Ovary (tissue), 9 donors: ENCODE data around the gene NPM1. TPM values are rescaled to one million over a fixed set of nuclear protein-coding genes. Genes with fewer than 3 reads are reported as not detected.

ENCODE experiments used
- DNase-seq, 5 donors: peaks; one replicate each; pipeline ENCODE4 v3.0.0-alpha.2; 2019 to 2020
- H3K27ac ChIP-seq, 2 donors: fragments of 200-600 bp; one replicate each; pipeline versions ENCODE4 v1.5.1 to v1.8.0; 2019 to 2022
- H3K27me3 ChIP-seq: fragments of 200-600 bp; one replicate; pipeline ENCODE4 v1.8.0; 2022
- H3K36me3 ChIP-seq: fragments of 200-600 bp; sonication (generic); one replicate; pipeline ENCODE4 v1.5.1; 2019
- H3K4me1 ChIP-seq: one replicate; pipeline ENCODE4 v1.8.1; 2013; ENCODE audit warnings: mild to moderate bottlenecking, moderate library complexity; ENCODE audit not compliant: insufficient read depth
- H3K4me3 ChIP-seq: fragments of 200-600 bp; sonication (generic); one replicate; pipeline ENCODE4 v1.5.1; 2017
- H3K9me3 ChIP-seq, 2 donors: fragments of 200-600 bp in 1 of 2; sonication (generic) in 1 of 2; one replicate each; pipeline versions ENCODE4 v1.5.1 to v1.8.1; 2013 to 2019; ENCODE audit warnings: mild to moderate bottlenecking in 1 of 2, moderate library complexity in 1 of 2
- EP300 ChIP-seq: sonication (generic); formaldehyde crosslinking; IDR thresholded peaks from one replicate; pipeline ENCODE4 v1.6.1; 2017; ENCODE audit warnings: antibody characterized with exemption
- POLR2A ChIP-seq: fragments of 450-650 bp; IDR thresholded peaks from one replicate; pipeline ENCODE4 v1.6.1; 2017; ENCODE audit warnings: antibody characterized with exemption, mild to moderate bottlenecking, moderate library complexity
- WGBS, 3 donors: extraction: QIAGEN DNeasy Blood & Tissue Kit in 1 of 3; methylation state at CpG; one replicate each; pipeline versions ENCODE4 v1.1.5 to v1.1.7; 2013 to 2017; 5-methylcytosine and 5-hydroxymethylcytosine counted together
- intact Hi-C, 4 donors: fragments of 100-400 bp; cut with DNase I; formaldehyde crosslinking; loops; one replicate each; pipeline versions ENCODE4 v1.11.0 to v1.15.1; 2022 to 2023
- polyA plus RNA-seq, 2 donors: library from polyadenylated mRNA; stranded (reverse); fragments of 200-250 nt in 1 of 2; fragments of 350-450 nt in 1 of 2; fragmentation: Illumina TruSeq in 1 of 2; extraction: RNeasy Lipid Tissue Mini Kit (QIAGEN cat#74804) in 1 of 2; gene quantifications; one replicate each; pipeline ENCODE4 v1.2.3, GENCODE V29; 2013 to 2014
- total RNA-seq, 7 donors: library from RNA; depleted of rRNA in 2 of 7; stranded (reverse); fragments of >200 nt in 2 of 7; fragmentation: NEBNext Ultra II Directional in 3 of 7; extraction: Animal tissue kit (Norgen Biotek cat#: 25700) in 3 of 7; gene quantifications; one replicate each; pipeline versions ENCODE4 v1.1.0 to v1.2.4, GENCODE V29; 2016 to 2023
- TF ChIP-seq, protein P1 (sequence below), 3 donors: fragments of 450-650 bp in 2 of 3; fragments of 200-600 bp in 1 of 3; IDR thresholded peaks; one replicate each; pipeline versions ENCODE4 v1.5.1 to v1.8.0; 2016 to 2022; ENCODE audit warnings: antibody characterized with exemption in 3 of 3, mild to moderate bottlenecking in 1 of 3
- donor health status: DM: no; HTN: no; CAD: no; lungs with moderate emphysema.
- donor health status: DM: no; HTN: no; CAD: no.
- donor health status: Bipolar disorder and iron deficiency.
- donor health status: DM: yes; HTN: yes; CAD: no.
- donor health status: DM: no; HTN: no; CAD: no.
- donor health status: DM: yes; HTN: yes; CAD: no.

The NPM1 gene
- total and polyA plus RNA-seq, 9 donors, result 1,123 to 3,932 (median 1,741) TPM

DNA sequence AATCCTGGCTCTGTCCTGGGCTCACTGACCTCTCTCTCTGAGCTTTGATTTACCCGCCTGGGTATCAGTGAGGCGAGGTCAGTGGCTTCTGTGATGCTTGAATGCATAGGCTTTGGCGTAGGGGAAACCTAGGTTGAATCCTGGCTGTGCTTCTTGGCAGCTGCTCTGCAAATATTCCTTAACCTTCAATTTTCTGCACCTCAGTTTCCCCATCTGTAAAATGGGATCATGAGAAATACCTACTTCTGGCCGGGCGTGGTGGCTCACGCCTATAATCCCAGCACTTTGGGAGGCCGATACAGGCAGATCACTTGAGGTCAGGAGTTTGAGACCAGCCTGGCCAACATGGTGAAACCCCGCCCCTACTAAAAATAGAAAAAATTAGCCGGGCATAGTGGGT is 39.0 kb downstream of the NPM1 start:
- 92 to 95% (median 94%) methylated on average over 9 of the region's 9 CpGs for WGBS, 3 donors
- Histone ChIP-seq H3K36me3 (no peaks in the 10 kb centered on the region), H3K27me3 (no peaks in the 10 kb centered on the region), H3K4me3 (no peak overlapping the region), H3K27ac (no peak overlapping the region), H3K4me1 (no peaks in the 10 kb centered on the region), H3K9me3 (no peaks in the 10 kb centered on the region)
- intact Hi-C loops, result no loop called here
- TF ChIP-seq, protein P1, sequence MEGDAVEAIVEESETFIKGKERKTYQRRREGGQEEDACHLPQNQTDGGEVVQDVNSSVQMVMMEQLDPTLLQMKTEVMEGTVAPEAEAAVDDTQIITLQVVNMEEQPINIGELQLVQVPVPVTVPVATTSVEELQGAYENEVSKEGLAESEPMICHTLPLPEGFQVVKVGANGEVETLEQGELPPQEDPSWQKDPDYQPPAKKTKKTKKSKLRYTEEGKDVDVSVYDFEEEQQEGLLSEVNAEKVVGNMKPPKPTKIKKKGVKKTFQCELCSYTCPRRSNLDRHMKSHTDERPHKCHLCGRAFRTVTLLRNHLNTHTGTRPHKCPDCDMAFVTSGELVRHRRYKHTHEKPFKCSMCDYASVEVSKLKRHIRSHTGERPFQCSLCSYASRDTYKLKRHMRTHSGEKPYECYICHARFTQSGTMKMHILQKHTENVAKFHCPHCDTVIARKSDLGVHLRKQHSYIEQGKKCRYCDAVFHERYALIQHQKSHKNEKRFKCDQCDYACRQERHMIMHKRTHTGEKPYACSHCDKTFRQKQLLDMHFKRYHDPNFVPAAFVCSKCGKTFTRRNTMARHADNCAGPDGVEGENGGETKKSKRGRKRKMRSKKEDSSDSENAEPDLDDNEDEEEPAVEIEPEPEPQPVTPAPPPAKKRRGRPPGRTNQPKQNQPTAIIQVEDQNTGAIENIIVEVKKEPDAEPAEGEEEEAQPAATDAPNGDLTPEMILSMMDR (IDR thresholded peaks at IDR 0.05), result no peak
- no peak for TF ChIP-seq POLR2A
- no peak for TF ChIP-seq EP300
- peak in 1 of 5 donors; percentile 1 for DNase-seq

GRCh38 chr5:171427318-171428167 is 39.9 kb downstream of the NPM1 start:
- Histone ChIP-seq H3K27ac (no peak overlapping the region), H3K36me3 (no peaks in the 10 kb centered on the region), H3K4me3 (no peak overlapping the region), H3K9me3 (no peaks in the 10 kb centered on the region), H3K4me1 (no peaks in the 10 kb centered on the region), H3K27me3 (no peaks in the 10 kb centered on the region)
- 70 to 79% (median 74%) methylated on average over 20 of the region's 20 CpGs for WGBS, 3 donors
- intact Hi-C loops, result no loop called here
- peak in 2 of 5 donors; percentile 19 to 43 for DNase-seq
- no peak for TF ChIP-seq EP300

DNA sequence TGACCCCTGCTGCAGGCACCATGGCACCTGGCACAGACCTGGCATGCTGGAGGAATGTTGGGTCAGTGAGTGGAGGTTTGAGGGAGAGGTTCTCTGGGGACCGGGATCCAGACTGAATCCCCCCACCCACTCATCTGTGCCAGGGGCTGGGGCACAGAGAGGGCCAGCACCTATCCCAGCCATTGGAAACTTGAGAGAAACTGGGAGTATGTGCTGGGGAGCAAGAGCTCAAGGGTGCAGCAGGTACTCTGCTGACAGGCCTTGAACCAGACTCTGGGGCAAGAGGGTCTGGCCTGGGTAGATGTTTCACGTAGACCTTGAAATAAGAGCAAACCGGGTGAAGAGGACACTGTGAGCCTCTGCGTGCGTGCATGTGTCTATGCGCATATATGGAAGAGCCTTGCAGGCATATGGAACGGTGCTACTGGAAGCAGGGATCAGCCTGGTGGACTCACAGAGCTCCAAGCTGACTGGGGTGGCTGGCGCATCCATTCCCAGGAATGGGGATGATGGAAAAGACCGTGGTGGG is 40.6 kb downstream of the NPM1 start:
- no peak overlapping the region for H3K27ac ChIP-seq
- no peaks in the 10 kb centered on the region for H3K27me3 ChIP-seq
- H3K9me3 ChIP-seq, result no peaks in the 10 kb centered on the region
- peak in 2 of 5 donors; percentile 6 to 14 for DNase-seq
- 87 to 90% (median 88%) methylated on average over 9 of the region's 9 CpGs for WGBS, 3 donors
- TF ChIP-seq POLR2A (no peak), EP300 (no peak)
- TF ChIP-seq, protein P1 (IDR thresholded peaks at IDR 0.05), result no peak
- no peaks in the 10 kb centered on the region for H3K4me1 ChIP-seq
- no peaks in the 10 kb centered on the region for H3K36me3 ChIP-seq
- no peak overlapping the region for H3K4me3 ChIP-seq
- intact Hi-C loops, result no loop called here

GRCh38 chr5:171428809-171429542 is 41.3 kb downstream of the NPM1 start:
- peak in 2 of 5 donors; percentile 6 to 13 for DNase-seq
- TF ChIP-seq, protein P1 (IDR thresholded peaks at IDR 0.05), result no peak
- TF ChIP-seq EP300 (no peak), POLR2A (no peak)
- no peaks in the 10 kb centered on the region for H3K4me1 ChIP-seq
- no peak overlapping the region for H3K4me3 ChIP-seq
- no peak overlapping the region for H3K27ac ChIP-seq
- H3K27me3 ChIP-seq, result no peaks in the 10 kb centered on the region
- WGBS, 3 donors, result 89 to 91% (median 90%) methylated on average over 16 of the region's 16 CpGs
- no peaks in the 10 kb centered on the region for H3K36me3 ChIP-seq
- no peaks in the 10 kb centered on the region for H3K9me3 ChIP-seq
- intact Hi-C loops, result no loop called here
